Amniotic stem cell (primary cell): ENCODE results near the gene BRI3.

Experiments
- DNase-seq: peaks from one replicate; lab custom pipeline; 2025; lab: John Stamatoyannopoulos, UW

Gene BRI3

DNA sequence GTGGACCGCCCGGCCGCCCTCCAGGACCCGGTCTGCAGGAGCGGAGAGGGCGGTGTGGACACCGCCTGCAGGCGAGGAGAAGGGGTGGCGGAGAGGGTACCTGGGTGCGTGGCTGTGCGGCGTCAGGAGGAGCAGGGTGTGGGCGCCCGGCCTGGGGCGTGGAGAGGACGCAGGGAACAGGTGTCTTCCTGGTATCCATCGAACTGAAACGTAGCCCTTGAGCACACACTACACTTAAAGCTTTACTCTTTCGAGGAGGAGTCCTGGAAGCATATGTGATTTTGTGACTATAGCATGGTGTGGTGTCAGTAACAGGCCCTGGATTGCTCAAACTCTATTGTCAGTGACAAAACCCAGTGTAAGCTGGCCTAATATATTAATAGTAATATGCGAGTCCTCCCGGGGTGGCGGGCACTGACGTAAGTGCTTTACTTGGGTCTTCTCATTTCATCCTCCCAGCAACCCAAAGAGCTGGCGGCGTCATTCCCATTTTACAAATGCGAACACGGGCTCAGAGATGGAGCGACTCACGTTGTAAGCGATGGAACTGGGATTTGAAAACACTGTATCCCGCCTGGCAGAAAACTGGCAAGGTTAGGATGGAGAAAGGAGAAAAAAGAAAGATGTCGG, 28.9 kb upstream of the BRI3 start:
- DNase-seq = no peak

DNA sequence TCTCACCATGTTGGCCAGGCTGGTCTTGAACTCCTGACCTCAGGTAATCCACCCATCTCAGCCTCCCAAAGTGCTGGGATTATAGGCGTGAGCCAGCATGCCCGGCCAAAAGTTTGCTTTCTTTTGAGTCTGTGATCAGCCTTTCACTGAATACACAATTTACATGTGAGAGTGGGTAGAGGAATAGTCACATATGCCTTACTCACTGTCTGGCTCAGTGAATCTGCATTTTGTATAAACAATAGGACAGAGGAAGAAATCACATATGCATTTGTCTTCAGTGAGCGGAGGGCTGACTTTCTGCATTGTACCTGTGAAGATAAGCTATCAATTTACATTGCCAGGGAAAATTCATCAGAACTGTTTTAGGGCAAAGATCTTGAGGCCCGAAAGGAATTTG, 27.0 kb upstream of the BRI3 start:
- no peak for DNase-seq

DNA sequence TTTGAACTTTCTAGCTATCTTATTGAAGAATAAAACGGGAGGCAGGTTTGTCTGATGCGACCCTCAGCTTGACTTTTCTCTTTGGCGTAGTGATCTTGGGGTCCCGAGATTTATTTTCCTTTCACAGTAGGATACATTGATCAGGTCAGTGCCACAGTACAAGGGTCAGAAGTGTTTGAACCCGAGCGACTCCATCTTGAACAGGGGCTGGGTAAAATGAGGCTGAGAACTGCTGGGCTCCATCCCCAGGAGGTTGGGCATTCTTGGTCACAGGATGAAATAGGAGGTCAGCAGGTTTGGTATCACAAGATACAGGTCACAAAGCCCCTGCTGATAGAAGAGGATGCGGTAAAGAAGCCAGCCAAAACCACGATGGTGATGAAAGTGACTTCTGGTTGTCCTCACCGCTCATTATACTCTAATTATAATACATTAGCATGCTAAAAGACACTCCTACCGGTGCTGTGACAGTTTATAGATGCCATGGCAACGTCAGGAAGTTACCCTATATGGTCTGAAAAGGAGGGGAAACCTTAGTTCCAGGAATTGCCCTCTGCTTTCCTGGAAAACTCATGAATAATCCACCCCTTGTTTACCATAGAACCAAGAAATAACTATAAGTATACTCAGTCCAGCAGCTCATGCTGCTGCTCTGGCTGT, 26.4 kb upstream of the BRI3 start:
- no peak for DNase-seq

DNA sequence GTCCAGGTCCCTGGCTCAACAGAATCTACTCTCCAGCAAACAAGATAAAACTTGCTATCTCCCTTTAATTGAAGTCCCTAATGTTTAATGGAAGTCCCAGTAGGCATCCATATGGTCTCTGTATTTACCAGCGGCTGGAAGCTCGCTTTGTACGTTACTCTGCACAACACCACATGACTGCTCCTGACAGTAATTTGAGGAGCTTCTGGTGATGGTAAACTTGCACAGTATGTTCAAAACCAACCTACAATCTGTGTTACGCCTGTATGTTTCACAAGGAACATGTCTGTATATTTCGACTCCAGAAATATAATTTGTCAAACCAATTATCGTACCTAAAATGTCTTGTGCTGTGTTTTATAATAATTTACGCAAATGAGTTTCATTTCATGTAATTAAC, 25.1 kb upstream of the BRI3 start:
- DNase-seq = no peak

DNA sequence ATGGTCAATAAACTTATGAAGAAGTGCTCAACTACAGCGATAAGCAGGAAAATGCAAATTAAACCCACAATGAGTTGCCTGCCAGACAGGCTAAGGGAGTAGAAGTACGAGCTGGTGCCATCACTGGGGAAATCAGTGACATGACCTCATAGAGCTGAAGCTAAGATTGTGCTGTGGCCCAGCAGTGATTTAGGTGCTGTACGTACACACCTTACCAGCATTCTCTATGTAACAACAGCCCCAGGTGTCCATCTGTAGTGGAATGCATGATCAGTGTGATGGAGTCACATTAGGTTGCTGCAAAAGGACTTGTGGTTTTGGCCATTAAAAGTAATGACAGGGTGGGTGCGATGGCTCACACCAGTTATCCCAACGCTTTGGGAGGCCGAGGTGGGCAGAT, 23.8 kb upstream of the BRI3 start:
- DNase-seq = no peak

DNA sequence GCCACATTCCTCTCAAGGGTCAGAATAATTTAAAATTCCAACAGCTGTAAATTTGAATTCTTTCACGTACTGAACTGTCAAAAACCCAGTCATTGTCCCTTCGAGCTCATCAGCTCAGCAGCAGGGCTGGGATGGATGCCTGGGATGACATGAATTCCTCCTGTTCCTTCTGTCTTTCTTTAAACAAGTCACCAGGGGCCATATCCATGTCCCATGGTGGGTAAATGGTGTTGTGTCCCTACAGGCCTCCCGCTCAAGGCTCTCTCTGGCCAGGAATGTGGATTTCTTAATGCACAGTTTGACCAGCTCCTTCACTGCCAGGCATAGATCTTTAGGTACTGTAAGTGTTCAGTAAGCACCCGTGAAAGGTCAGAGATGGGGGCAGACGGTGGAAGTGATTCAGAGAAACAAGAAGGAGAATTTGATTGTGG, 15.6 kb upstream of the BRI3 start:
- DNase-seq = no peak

DNA sequence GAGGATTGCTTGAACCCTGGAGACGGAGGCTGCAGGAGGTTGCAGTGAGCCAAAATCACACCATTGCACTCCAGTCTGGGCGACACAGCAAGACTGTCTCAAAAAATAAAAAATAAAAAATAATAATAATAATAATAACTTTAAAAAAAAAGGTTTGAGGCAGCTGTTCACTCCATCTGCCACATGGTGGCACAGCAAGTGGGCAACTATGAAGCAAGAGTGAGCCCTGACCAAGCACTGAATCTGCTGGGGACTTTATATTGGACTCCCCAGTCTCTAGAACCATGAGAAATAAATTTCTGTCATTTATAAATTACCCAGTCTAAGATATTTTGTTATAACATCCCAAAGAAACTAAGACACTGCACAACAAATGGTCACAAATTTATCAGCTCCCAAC, 14.6 kb upstream of the BRI3 start:
- no peak for DNase-seq

DNA sequence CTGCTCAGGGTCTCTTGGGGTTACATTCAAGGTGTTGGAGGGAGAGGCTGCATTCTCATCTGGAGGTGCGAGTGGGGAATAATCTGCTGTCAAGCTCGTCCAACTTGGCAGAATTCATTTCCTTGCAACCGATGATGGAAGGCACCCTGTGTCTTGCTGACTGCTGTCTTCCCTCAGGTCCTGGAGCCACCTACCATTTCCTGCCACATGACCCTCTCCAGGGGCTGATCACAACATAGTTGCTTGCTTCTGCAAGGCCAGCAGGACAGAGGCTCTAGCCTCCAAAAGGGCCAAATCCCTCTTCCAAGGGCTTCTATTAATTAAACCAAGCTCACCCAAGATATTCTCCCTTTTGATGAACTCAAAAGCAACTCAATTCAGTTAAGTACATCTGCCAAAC, 14.2 kb upstream of the BRI3 start:
- no peak for DNase-seq

DNA sequence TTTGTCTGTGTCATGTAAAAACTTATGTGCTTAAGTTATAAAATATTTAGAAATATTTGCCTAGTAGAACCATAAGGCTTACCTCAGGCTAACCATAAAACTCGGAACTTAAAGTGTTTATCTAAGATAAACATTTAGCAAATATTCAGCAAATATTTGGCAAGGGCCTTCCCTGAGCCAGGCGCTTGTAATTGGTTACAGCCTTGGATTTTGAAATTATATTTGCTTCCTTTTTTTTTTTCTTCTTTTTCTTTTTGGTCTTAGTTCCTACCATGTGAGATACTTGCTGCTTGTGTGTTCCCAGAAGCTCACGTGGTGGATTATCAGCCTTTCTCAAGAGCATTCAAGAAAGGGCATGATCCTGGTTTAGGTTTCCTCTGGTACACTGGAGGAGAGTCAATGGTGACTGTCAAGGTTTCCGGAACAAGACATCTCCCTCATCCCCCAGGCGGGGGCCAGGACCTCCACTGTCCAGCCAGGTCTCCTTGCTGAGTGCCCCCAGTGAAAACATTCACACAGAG, 5.2 kb upstream of the BRI3 start:
- peak; percentile 8 for DNase-seq

DNA sequence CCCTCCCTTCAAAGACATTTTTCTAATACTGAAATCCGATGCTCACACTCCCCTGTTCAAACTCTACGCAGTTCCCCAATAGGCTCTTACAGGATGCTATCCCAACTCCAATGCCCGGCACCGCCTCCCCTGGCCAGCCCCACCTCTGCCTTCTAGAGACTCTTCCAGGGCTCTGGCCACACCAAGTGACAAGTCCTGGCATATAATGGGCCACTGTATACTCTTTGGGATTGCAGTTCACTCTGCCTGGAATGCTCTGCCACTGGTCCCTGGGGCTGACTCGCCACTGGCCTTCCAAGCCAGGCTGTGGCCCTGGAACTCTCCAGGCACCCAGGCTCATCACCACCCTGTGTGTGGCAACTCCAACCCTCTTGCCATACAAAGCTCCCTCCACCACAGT, 3.1 kb upstream of the BRI3 start:
- DNase-seq = no peak

DNA sequence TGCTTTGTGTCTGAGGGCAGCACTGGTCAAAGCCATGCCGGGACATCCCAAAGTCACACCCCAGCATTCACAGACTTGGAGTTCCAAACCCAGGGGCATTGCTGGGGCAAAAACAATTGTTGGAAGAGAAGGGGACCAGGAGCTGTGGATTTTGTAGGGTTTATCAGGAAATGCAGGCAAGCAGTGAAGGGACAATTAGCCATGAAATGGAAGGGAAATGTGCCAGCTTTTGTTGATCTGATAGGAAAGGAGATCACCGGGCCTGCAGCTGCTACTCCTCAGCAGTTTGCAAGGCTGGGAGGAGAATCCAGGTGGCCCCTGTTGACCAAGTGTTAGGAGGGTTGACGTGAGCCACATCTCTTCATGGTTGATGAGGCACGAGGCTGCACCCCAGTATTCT, 2.5 kb upstream of the BRI3 start:
- no peak for DNase-seq

DNA sequence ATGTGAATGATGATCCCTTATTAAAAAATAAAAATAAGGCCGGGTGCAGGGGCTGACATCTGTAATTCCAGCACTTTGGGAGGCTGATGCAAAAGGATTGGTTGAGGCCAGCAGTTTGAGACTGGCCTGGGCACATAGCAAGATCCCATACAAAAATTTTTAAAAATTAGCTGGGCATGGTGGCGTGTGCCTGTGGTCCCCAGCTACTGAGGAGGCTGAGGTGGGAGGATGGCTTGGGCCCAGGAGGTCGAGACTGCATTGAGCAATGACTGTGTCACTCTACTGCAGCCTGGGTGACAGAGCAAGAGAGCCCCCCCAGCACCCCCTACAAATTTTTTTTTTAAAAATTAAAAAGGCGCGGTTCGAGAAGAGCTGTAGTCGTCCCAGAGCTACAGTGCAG, 1.2 kb upstream of the BRI3 start:
- no peak for DNase-seq

DNA sequence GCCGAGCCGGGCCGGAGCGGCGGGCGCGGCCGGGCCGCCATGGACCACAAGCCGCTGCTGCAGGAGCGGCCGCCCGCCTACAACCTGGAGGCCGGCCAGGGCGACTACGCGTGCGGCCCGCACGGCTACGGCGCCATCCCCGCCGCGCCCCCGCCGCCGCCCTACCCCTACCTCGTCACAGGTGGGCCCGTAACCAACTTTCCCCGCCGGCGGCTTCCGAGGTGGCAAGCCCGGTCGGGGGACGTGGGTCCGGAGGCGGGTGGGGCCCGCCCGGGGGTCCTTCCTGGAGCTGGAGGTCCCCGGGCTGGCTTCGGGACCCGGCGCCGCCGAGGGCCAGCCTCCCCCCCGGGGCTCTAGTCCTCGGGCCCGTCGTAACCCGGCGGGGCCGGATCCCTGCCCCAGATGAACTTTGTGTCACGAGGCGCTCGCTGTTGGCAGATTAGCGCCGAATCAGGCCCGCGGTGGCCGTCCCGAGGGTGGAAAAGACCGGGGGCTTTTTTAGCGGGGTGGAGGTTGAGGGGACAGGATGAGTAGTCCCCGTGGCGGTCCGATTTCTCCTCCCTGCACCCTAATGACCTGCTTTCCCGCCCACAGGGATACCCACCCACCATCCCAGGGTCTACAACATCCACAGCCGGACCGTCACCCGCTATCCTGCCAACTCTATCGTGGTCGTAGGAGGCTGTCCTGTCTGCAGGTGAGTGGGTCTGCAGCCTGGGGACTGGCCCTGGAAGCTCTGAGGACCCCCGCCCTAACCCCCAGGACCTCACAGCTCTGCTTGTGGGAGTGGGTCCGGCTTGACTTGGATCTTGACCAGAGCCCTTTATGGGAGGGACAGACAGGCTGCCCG, 496 bp downstream of the BRI3 start:
- DNase-seq = no peak

DNA sequence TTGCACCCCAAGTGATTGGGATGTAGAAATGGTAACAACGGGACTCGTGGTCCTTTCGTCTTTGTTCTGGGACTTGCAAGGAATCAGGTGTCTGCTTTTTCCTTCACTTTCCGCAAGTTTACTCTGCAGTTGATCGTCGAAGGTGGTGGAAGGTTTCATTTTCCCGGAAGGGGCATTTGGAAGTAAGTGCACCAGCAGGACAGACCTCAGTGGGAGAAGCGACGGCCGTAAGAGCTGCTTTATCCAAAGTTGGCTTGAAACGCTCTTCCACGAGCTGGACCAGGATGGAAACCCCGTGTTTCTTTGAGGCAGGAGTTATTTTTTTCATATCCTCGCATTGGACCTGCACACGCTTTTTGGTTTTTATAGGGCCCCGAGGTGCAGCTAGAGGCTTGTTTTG, 1.2 kb downstream of the BRI3 start:
- no peak for DNase-seq

DNA sequence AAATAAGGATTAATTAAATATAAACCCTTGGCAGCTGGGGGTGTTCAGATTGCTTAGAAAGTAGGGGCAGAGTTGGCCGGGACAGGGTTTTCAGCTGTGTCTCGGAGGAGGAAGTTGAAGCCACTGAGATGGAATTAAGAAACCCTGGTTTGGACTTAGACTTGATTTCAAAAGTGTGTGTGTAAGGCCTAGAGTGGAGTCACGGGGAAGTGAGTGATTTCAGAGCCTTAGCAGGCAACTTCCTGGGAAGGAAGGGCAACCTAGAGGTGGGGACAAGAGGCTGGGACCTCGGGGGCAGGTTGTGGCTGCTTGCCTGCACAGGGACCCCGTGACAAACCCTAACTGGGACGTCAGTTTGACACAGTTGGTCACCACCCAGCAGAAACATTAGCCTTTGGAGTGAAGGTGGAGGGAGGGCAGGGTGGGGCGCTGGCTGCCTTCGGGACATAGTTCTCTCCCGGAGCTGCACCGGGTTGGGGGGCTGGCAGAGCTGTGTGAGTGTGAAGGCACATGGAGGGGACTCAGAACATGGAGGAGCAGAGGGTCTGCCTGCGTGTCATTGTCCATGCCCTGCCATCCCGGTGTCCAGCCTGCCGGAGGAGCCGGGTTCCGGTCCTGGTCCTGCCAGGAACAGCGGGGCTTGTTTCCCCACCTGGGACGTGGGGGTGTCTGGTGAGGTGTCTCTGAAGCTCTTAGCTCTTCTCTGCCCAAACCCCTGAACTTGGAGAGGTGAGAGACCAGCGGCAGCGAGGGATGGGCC, 1.8 kb downstream of the BRI3 start:
- peak; percentile 6 for DNase-seq

DNA sequence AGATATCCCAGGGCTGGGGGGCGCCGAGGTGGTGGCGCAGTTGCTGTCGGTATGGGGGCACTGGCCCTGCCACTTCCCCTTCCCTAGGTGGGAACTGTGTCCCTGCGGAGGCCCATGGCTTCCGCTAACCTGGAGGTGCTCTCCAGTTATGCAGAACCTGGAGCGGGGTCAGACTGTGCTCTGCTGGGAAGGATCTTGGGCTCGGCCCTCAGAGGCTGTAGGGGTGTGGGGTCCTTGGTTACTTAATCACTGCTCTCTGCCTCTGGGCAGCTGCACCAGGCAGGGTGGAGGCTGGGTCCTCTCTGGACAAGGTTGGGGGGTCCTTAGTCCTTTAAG, 2.4 kb downstream of the BRI3 start:
- DNase-seq = no peak

DNA sequence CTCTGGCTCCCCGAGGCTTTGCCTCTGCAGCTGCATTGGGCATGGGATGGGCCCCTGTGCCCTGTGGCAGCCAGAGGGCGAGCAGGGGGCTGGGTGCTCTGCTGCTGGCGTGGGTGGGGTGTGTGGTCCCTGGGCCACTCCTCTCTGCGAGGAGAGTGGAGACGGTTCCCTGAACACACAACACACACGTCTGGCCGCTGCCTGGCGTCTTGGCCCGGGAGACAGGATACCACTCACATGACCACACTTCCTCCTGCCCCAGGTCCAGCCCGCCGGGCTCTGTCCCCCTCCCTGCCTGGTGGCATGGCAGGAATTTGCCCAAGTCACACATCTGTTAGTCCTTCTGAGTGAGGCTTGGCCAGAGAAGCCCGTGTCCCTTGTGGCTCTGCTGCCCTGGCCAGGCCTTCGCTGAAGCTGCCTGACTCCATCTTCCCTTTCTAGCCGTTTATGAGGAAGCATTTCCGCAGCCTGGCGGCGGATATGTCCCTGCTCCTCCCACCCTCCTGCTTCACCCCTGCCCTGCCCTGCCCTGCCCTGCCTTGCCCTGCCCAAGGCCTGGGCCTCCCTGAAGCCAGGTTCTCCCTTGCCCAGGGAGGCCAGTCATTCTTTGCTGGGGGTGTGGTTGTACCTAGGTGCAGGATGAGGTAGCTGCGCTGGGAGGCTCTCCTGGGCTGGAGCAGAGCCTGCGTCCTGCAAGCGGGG, 3.0 kb downstream of the BRI3 start:
- peak; percentile 24 for DNase-seq

DNA sequence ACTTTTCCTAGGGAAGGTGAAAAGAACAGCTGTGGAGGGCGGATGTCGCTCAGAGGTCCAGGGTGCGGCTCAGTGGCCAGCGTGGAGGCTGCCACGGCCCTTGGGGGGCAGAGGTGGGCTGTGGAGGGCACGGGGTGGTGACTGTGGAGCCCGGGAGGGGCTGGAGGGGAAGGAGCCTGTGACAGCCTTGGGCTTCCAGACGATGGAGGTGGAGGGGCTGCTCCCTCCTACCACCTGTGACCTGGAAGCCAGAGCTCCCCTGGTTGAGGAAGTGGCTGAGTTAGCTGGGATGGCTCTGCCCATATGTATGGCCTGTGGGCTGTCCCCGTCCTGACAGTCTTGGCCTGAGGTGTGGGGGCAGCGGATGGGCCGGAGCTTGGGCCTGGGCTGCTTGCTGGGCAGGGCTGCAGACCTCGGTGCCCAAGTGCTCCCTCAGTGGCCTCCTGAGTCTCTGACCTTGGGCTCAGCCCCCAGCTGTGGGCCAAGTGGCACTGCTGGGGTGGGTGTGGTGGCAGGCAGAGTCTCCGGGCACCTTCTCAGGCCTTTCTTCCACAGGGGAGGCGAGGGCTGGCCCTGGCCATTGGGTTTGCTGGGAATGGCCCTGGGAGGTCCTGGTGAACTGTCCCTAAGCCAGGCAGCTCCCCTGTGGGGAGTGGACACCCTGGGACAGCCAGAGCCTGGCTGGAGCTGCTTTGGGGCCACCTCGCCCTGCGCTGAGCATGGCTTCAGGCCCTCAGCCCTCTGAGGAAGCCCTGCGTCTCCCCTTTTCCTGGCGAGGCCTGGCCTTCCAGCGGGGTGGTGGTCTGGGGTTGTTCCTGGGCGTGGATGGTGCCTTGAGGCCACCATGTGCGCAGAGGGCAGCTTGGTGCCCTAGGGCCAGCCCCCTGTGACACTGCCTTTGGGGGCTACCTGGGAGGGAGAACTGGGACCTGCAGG, 3.9 kb downstream of the BRI3 start:
- no peak for DNase-seq

DNA sequence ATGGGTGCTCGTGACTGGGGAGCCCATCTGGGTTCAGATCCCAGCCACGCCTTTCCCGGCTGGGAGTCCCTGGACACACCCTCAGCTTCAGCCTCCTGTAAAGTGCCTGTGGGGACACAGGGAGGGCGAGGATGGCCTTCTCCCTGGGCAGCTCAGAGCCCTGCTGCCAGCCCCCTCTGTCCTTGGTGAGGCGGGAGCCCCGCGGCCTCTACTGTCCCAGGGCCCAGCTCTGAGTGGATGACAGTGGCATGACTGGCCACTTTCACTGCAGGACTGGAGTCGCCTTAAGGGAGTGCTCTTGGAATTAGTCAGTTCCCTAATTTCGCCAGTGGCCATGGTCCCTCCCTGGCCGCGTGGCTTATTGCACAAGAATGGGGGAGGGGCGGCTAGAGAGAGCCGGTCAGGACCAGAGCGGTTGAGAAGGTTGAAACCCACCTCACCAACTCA, 4.6 kb downstream of the BRI3 start:
- peak; percentile 60 for DNase-seq

DNA sequence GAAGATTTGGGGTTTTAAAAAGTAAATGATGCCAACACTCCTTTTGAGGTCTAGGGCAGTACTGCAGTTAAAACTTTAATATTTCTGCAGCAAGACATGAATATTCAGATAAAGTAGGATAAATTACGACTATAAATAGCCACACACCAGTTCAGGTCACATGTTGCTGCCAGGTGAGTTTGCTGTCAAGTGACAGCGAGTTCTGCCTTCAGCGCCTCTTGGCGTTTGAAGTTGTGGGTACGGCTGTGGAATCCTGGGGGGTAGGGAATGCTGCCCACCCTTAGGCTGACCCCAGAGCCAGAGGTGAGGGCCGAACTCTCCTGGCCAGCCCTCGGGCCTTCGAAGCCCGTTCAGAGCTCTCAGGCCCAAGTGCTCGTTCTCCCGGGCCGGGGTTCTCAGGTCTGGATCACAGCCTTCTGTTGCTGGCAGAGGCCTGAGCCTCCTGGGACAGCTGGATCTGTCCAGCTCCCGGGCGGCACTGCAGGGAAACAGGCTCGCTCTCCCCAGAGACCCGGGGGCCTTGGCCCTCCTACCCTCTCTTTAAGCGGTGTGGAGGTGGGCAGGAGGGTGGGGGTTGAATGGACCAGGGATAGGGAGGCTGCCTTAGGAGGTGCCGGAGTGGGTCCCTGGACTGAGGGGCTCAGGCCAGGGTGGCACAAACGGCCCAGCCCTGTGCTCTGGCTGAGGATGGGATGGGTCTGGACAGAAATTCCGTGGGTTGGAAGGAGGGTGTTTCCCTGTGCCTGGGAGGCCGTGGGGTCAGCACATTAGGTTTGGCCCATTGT, 5.4 kb downstream of the BRI3 start:
- no peak for DNase-seq
